Measurements from ENCODE around the gene ADAM30. TPM values are rescaled to one million over a fixed set of nuclear protein-coding genes. Genes with fewer than 3 reads are reported as not detected.

The ADAM30 gene
- total RNA-seq, 2 donors from 2014 or later = not detected

DNA sequence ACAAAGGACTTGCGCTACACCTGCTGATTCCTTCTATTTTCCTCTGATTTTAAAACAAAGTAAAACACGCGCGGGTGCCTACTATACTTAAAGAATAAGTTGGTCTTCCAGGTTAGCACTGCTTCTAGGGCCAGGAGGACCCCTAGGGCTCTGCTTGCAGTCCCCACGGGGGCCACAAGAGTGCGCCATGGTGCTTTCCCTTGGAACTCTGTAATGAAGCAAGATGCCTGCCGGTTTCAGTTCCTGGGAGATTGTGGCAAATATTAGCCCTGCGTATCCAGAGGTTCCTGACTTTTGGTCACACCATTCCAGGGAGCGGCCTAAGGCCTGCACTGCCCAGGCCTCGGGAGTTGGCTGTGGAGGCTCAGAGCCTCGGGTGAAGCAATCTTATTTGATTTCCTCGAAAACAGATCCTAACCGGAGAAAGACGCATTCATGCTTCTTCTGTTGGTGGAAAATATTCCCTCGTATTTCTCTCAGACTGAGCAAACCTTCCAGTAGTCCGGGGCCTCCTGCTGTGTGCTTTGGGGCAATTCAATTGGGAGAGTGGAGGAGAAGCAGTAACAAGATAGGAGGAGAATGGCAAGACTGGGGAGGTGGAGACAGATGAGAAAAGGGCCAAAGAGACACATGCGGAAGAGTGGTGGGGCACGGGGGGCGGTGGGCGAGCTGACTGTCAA, 25.3 kb downstream of the ADAM30 start:
- peak; percentile 15 for DNase-seq (ENCODE audit: low spot score)
- peak overlapping the region; percentile 49 for H3K4me3 ChIP-seq
- no peaks in the 10 kb centered on the region for H3K27me3 ChIP-seq (replicated peaks; ENCODE audit: insufficient read depth)
- peaks cover 0 to 22% of the 10 kb centered on the region in 2 donors for H3K4me1 ChIP-seq (ENCODE audit: control insufficient read depth in 1 of 2, low read depth in 2 of 2)
- peak; percentile 96 for TF ChIP-seq CTCF (IDR thresholded peaks at IDR 0.05)
- ATAC-seq (ENCODE audit: insufficient number of reproducible peaks, low FRiP score, low read depth) = peak; percentile 71
- H3K27ac ChIP-seq = peak overlapping the region in 1 of 2 donors; percentile 13
- H3K36me3 ChIP-seq = no peaks in the 10 kb centered on the region
- H3K9me3 ChIP-seq = no peaks in the 10 kb centered on the region

- no peak for ATAC-seq (ENCODE audit: insufficient number of reproducible peaks, low FRiP score, low read depth)
- no peak overlapping the region for H3K27ac ChIP-seq
These were observed 26.3 kb downstream of the ADAM30 start for GRCh38 chr1:119869995-119870394.

GRCh38 chr1:119868176-119868575, 28.1 kb downstream of the ADAM30 start:
- ATAC-seq (ENCODE audit: insufficient number of reproducible peaks, low FRiP score, low read depth) = no peak
- no peaks in the 10 kb centered on the region for H3K9me3 ChIP-seq
- peaks cover 0 to 9% of the 10 kb centered on the region in 2 donors for H3K4me1 ChIP-seq (ENCODE audit: control insufficient read depth in 1 of 2, low read depth in 2 of 2)
- no peak overlapping the region for H3K4me3 ChIP-seq
- DNase-seq (ENCODE audit: low spot score) = no peak
- H3K27me3 ChIP-seq (replicated peaks; ENCODE audit: insufficient read depth) = no peaks in the 10 kb centered on the region
- no peaks in the 10 kb centered on the region for H3K36me3 ChIP-seq
- TF ChIP-seq CTCF (IDR thresholded peaks at IDR 0.05) = no peak
- H3K27ac ChIP-seq = no peak overlapping the region

More at GRCh38 chr1:119869995-119870394, 26.3 kb downstream of the ADAM30 start:
- Histone ChIP-seq H3K9me3 (no peaks in the 10 kb centered on the region), H3K4me1 (ENCODE audit: control insufficient read depth in 1 of 2, low read depth in 2 of 2) (peaks cover 0 to 22% of the 10 kb centered on the region in 2 donors), H3K4me3 (no peak overlapping the region), H3K27me3 (replicated peaks; ENCODE audit: insufficient read depth) (no peaks in the 10 kb centered on the region), H3K36me3 (no peaks in the 10 kb centered on the region)
- DNase-seq (ENCODE audit: low spot score) = no peak
- TF ChIP-seq CTCF (IDR thresholded peaks at IDR 0.05) = no peak

DNA sequence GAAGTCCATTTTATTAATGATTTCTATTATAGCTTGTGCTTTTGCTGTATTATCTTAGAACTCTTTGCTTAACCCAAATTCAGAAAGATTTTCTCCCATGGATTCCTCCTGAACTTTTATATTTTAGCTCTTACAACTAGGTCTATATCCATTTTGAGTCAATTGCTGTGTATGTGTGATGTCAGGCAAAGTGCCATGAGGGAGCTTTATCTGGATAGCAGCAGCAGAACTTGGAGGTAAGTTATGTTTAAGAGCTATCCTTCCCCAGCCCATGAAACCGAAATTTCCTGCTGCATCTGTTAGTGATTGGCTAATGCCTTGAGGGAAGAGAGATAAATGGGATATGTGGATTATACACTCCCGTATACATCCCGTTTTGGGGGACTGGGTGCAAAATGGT, 29.9 kb downstream of the ADAM30 start:
- no peak overlapping the region for H3K27ac ChIP-seq
- H3K4me1 ChIP-seq (ENCODE audit: control insufficient read depth in 1 of 2, low read depth in 2 of 2) = peaks cover 0 to 4% of the 10 kb centered on the region in 2 donors
- no peaks in the 10 kb centered on the region for H3K36me3 ChIP-seq
- no peaks in the 10 kb centered on the region for H3K9me3 ChIP-seq
- H3K4me3 ChIP-seq = no peak overlapping the region
- H3K27me3 ChIP-seq (replicated peaks; ENCODE audit: insufficient read depth) = no peaks in the 10 kb centered on the region
- ATAC-seq (ENCODE audit: insufficient number of reproducible peaks, low FRiP score, low read depth) = no peak
- DNase-seq (ENCODE audit: low spot score) = no peak
- no peak for TF ChIP-seq CTCF (IDR thresholded peaks at IDR 0.05)

GRCh38 chr1:119865627-119866026, 30.7 kb downstream of the ADAM30 start:
- Histone ChIP-seq H3K27me3 (replicated peaks; ENCODE audit: insufficient read depth) (no peaks in the 10 kb centered on the region), H3K36me3 (no peaks in the 10 kb centered on the region), H3K4me3 (no peak overlapping the region), H3K4me1 (ENCODE audit: control insufficient read depth in 1 of 2, low read depth in 2 of 2) (no peaks in the 10 kb centered on the region), H3K27ac (no peak overlapping the region), H3K9me3 (no peaks in the 10 kb centered on the region)
- DNase-seq (ENCODE audit: low spot score) = no peak
- ATAC-seq (ENCODE audit: insufficient number of reproducible peaks, low FRiP score, low read depth) = no peak
- no peak for TF ChIP-seq CTCF (IDR thresholded peaks at IDR 0.05)
